B cell (primary cell): Measurements from ENCODE around the gene ANO2. TPM values are rescaled to one million over a fixed set of nuclear protein-coding genes. Genes with fewer than 3 reads are reported as not detected.

ENCODE experiments used
- ATAC-seq: fragments of 200-7000 bp; cut with Tn5 transposase; one replicate; pipeline ENCODE4 v1.10.0; 2021; ENCODE audit warnings: low read depth, mild to moderate bottlenecking, moderate number of reproducible peaks, moderate library complexity
- CTCF ChIA-PET: fragments of 350-600 bp; sonication (Branson Sonifier 250); formaldehyde crosslinking; loops from one replicate; lab custom pipeline; 2021; ENCODE audit warnings: antibody characterized with exemption, inconsistent platforms; lab: Charles Lee
- POLR2A ChIA-PET: fragments of 350-600 bp; sonication (Branson Sonifier 250); formaldehyde crosslinking; loops from one replicate; lab custom pipeline; 2021; ENCODE audit warnings: antibody characterized with exemption; lab: Charles Lee
- DNase-seq: peaks from one replicate; pipeline ENCODE4 v3.0.0; 2013
- H2AFZ ChIP-seq: 2 replicates; pipeline ENCODE4 v1.6.1; 2012; ENCODE audit warnings: mild to moderate bottlenecking, low read depth, low read length; ENCODE audit not compliant: insufficient read depth, poor library complexity, severe bottlenecking
- H3K27ac ChIP-seq, 2 donors: 1 replicate in 1 of 2; 2 replicates in 1 of 2; pipeline ENCODE4 v1.5.1; 2012 to 2013; ENCODE audit warnings: low read length in 2 of 2, mild to moderate bottlenecking in 2 of 2, moderate library complexity in 1 of 2
- H3K27me3 ChIP-seq, 4 experiments: fragments of 200-600 bp in 1 of 4; sonication (generic) in 1 of 4; replicated peaks in 1 of 4; 1 replicate in 2 of 4; 2 replicates in 2 of 4; pipeline versions ENCODE4 v1.6.1 to v1.7.0; 2013 to 2016; ENCODE audit warnings: low read length in 3 of 4, mild to moderate bottlenecking in 2 of 4, mixed read lengths in 1 of 4, moderate library complexity in 1 of 4; ENCODE audit not compliant: insufficient read depth in 4 of 4, control insufficient read depth in 3 of 4; ENCODE audit errors: control extremely low read depth in 1 of 4
- H3K36me3 ChIP-seq, 2 experiments: replicated peaks in 1 of 2; 1 replicate in 1 of 2; 2 replicates in 1 of 2; pipeline versions ENCODE4 v1.6.1 to v1.7.1; 2013; ENCODE audit warnings: low read length in 1 of 2; ENCODE audit not compliant: insufficient read depth in 2 of 2, control insufficient read depth in 1 of 2; ENCODE audit errors: control extremely low read depth in 1 of 2, extremely low read depth in 1 of 2
- H3K4me1 ChIP-seq, 2 donors: fragments of 200-600 bp in 1 of 2; sonication (generic) in 1 of 2; 1 replicate in 1 of 2; 2 replicates in 1 of 2; pipeline versions ENCODE4 v1.5.1 to v1.6.1; 2013 to 2017; ENCODE audit warnings: low read length in 2 of 2; ENCODE audit not compliant: control insufficient read depth in 2 of 2, insufficient read depth in 2 of 2
- H3K4me2 ChIP-seq: replicated peaks from 2 replicates; pipeline ENCODE3; 2012; ENCODE audit warnings: mild to moderate bottlenecking, low read depth, low read length; ENCODE audit not compliant: poor library complexity, severe bottlenecking
- H3K4me3 ChIP-seq, 5 experiments: fragments of 200-600 bp in 1 of 5; sonication (generic) in 1 of 5; 1 replicate in 3 of 5; 2 replicates in 2 of 5; pipeline versions ENCODE4 v1.5.1 to v1.7.0; 2011 to 2016; ENCODE audit warnings: low read length in 4 of 5, mild to moderate bottlenecking in 4 of 5, low read depth in 2 of 5, control low read depth in 1 of 5, moderate library complexity in 1 of 5; ENCODE audit not compliant: insufficient read depth in 1 of 5; ENCODE audit errors: control extremely low read depth in 1 of 5, extremely low read depth in 1 of 5
- H3K79me2 ChIP-seq: fragments of 200-600 bp; sonication (generic); one replicate; pipeline ENCODE4 v1.6.0; 2016; ENCODE audit warnings: low read length; ENCODE audit not compliant: control insufficient read depth, insufficient read depth
- H3K9ac ChIP-seq: fragments of 200-600 bp; sonication (generic); 2 replicates; pipeline ENCODE4 v1.6.1; 2017; ENCODE audit warnings: mild to moderate bottlenecking, low read length, moderate library complexity
- H3K9me3 ChIP-seq, 3 donors: one replicate each; pipeline versions ENCODE4 v1.6.1 to v1.7.1; 2013; ENCODE audit warnings: low read length in 2 of 3; ENCODE audit not compliant: control insufficient read depth in 2 of 3, insufficient read depth in 1 of 3; ENCODE audit errors: control extremely low read depth in 1 of 3
- H4K20me1 ChIP-seq: 2 replicates; pipeline ENCODE4 v1.6.0; 2012; ENCODE audit warnings: mild to moderate bottlenecking, low read length; ENCODE audit not compliant: insufficient read depth, control insufficient read depth, poor library complexity, severe bottlenecking
- H3K27ac Mint-ChIP-seq: one replicate; pipeline ENCODE4 v1.8.0; 2021; ENCODE audit warnings: mixed read lengths
- H3K27me3 Mint-ChIP-seq: one replicate; pipeline ENCODE4 v1.8.0; 2021; ENCODE audit warnings: mixed read lengths
- H3K4me1 Mint-ChIP-seq: one replicate; pipeline ENCODE4 v1.8.0; 2021; ENCODE audit warnings: mixed read lengths
- H3K4me3 Mint-ChIP-seq: one replicate; pipeline ENCODE4 v1.8.0; 2021; ENCODE audit warnings: mixed read lengths
- H3K9me3 Mint-ChIP-seq: one replicate; pipeline ENCODE4 v1.8.0; 2022; ENCODE audit warnings: mixed read lengths; ENCODE audit not compliant: insufficient read depth
- EZH2 ChIP-seq: IDR thresholded peaks from 2 replicates; pipeline ENCODE4 v1.6.1; 2012; ENCODE audit warnings: borderline replicate concordance, low read depth, mild to moderate bottlenecking, moderate library complexity, low read length; ENCODE audit not compliant: insufficient read depth, poor library complexity, severe bottlenecking
- WGBS: methylation state at CpG from one replicate; pipeline ENCODE4 v1.1.5; 2013; ENCODE audit warnings: missing lambda C conversion rate; ENCODE audit not compliant: insufficient coverage; 5-methylcytosine and 5-hydroxymethylcytosine counted together
- intact Hi-C: fragments of 100-400 bp; cut with micrococcal nuclease; formaldehyde crosslinking; loops from one replicate; pipeline ENCODE4 v1.10.0; 2022
- polyA plus RNA-seq: library from polyadenylated mRNA; depleted of rRNA; stranded (reverse); fragments of >200 nt; gene quantifications from 2 replicates; pipeline ENCODE4 v1.2.3, GENCODE V29; 2012
- total RNA-seq, 2 donors: library from RNA; stranded (reverse); fragments of 120-200 nt in 1 of 2; gene quantifications; 1 replicate in 1 of 2; 2 replicates in 1 of 2; pipeline versions ENCODE4 v1.2.3 to v1.2.4, GENCODE V29; 2013 to 2022
- TF ChIP-seq, protein P1 (sequence below): fragments of 200-600 bp; IDR thresholded peaks from one replicate; pipeline ENCODE4 v1.8.0; 2022; ENCODE audit warnings: antibody characterized with exemption, mild to moderate bottlenecking

The ANO2 gene
- total and polyA plus RNA-seq, 2 donors (not counting 1 experiment from before 2014, with no cell fraction given) = not detected

GRCh38 chr12:5976196-5976595, 31.1 kb upstream of the ANO2 start:
- Mint-ChIP-seq H3K27ac (no peak overlapping the region), H3K4me3 (no peak overlapping the region), H3K27me3 (peaks cover 23% of the 10 kb centered on the region), H3K4me1 (no peaks in the 10 kb centered on the region), H3K9me3 (no peaks in the 10 kb centered on the region)
- intact Hi-C loops = no loop called here
- 90% methylated on average over 8 of the region's 9 CpGs for WGBS
- Histone ChIP-seq H3K9ac (no peak overlapping the region), H3K4me2 (no peak overlapping the region), H3K4me3 (no peak overlapping the region), H3K4me1 (no peaks in the 10 kb centered on the region), H3K36me3 (no peaks in the 10 kb centered on the region), H2AFZ (no peak overlapping the region), H3K79me2 (no peaks in the 10 kb centered on the region), H3K9me3 (peaks cover 0 to 5% (median 0%) of the 10 kb centered on the region in 3 donors), H4K20me1 (no peaks in the 10 kb centered on the region), H3K27me3 (peaks cover 0 to 12% (median 0%) of the 10 kb centered on the region in 4 experiments), H3K27ac (no peak overlapping the region)
- POLR2A ChIA-PET = no interaction called here
- DNase-seq (no peak), ATAC-seq (no peak)
- CTCF ChIA-PET = interaction anchor here (0.8 kb wide), 1 partner anchor 9 kb away, joined by 5 read pairs; no protein-coding TSS in a partner anchor
- TF ChIP-seq EZH2 = no peak
- TF ChIP-seq, protein P1, sequence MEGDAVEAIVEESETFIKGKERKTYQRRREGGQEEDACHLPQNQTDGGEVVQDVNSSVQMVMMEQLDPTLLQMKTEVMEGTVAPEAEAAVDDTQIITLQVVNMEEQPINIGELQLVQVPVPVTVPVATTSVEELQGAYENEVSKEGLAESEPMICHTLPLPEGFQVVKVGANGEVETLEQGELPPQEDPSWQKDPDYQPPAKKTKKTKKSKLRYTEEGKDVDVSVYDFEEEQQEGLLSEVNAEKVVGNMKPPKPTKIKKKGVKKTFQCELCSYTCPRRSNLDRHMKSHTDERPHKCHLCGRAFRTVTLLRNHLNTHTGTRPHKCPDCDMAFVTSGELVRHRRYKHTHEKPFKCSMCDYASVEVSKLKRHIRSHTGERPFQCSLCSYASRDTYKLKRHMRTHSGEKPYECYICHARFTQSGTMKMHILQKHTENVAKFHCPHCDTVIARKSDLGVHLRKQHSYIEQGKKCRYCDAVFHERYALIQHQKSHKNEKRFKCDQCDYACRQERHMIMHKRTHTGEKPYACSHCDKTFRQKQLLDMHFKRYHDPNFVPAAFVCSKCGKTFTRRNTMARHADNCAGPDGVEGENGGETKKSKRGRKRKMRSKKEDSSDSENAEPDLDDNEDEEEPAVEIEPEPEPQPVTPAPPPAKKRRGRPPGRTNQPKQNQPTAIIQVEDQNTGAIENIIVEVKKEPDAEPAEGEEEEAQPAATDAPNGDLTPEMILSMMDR = no peak

- H3K4me1 ChIP-seq = no peaks in the 10 kb centered on the region
- no peak overlapping the region for H3K27ac Mint-ChIP-seq
- POLR2A ChIA-PET = no interaction called here
- no peak overlapping the region for H2AFZ ChIP-seq
- H3K4me3 ChIP-seq = no peak overlapping the region
- ATAC-seq = no peak
- TF ChIP-seq EZH2 = no peak
- TF ChIP-seq, protein P1 = no peak
- intact Hi-C loops = no loop called here
- 90% methylated on average over 8 of the region's 8 CpGs for WGBS
- H3K9me3 ChIP-seq = no peaks in the 10 kb centered on the region
- peaks cover 27% of the 10 kb centered on the region for H3K27me3 Mint-ChIP-seq
- H3K9ac ChIP-seq = no peak overlapping the region
- no peaks in the 10 kb centered on the region for H3K9me3 Mint-ChIP-seq
- DNase-seq = no peak
- no peak overlapping the region for H3K4me2 ChIP-seq
- H3K36me3 ChIP-seq = no peaks in the 10 kb centered on the region
- H3K27ac ChIP-seq = no peak overlapping the region
- H3K79me2 ChIP-seq = no peaks in the 10 kb centered on the region
- CTCF ChIA-PET = interaction anchor here (1.0 to 1.5 kb wide), 2 partner anchors 16 to 69 kb away, joined by 3 read pairs; no protein-coding TSS in a partner anchor
- H3K27me3 ChIP-seq = peaks cover 0 to 13% (median 0%) of the 10 kb centered on the region in 4 experiments
- no peaks in the 10 kb centered on the region for H3K4me1 Mint-ChIP-seq
- H4K20me1 ChIP-seq = no peaks in the 10 kb centered on the region
- no peak overlapping the region for H3K4me3 Mint-ChIP-seq
Measured at GRCh38 chr12:5973461-5974115, 28.5 kb upstream of the ANO2 start.
